ENCODE data around the gene NPAT.
A peak's percentile ranks its signal among the peaks of the same experiment; 100 is the strongest.

The NPAT gene

GRCh38 chr11:108221911-108222573, 396 bp downstream of the NPAT start:
- in situ Hi-C loops (cut with HindIII; ENCODE audit: low pct_ligation_motif_present, low pct_unique_long_range_greater_than_20kb, low sequenced_read_pairs) = no loop called here
- peak; percentile 2 for DNase-seq

GRCh38 chr11:108221371-108221770, 1.1 kb downstream of the NPAT start:
- peak; percentile 19 for DNase-seq
- in situ Hi-C loops (cut with HindIII; ENCODE audit: low pct_ligation_motif_present, low pct_unique_long_range_greater_than_20kb, low sequenced_read_pairs) = no loop called here

GRCh38 chr11:108220721-108221336, 1.6 kb downstream of the NPAT start:
- peak; percentile 7 for DNase-seq
- in situ Hi-C loops (cut with HindIII; ENCODE audit: low pct_ligation_motif_present, low pct_unique_long_range_greater_than_20kb, low sequenced_read_pairs) = no loop called here

- in situ Hi-C loops (cut with HindIII; ENCODE audit: low pct_ligation_motif_present, low pct_unique_long_range_greater_than_20kb, low sequenced_read_pairs) = no loop called here
- DNase-seq = no peak
These were observed 3.3 kb downstream of the NPAT start for GRCh38 chr11:108218912-108219783.

GRCh38 chr11:108218455-108218854, 4.0 kb downstream of the NPAT start:
- DNase-seq = no peak
- in situ Hi-C loops (cut with HindIII; ENCODE audit: low pct_ligation_motif_present, low pct_unique_long_range_greater_than_20kb, low sequenced_read_pairs) = no loop called here

- DNase-seq = no peak
- in situ Hi-C loops (cut with HindIII; ENCODE audit: low pct_ligation_motif_present, low pct_unique_long_range_greater_than_20kb, low sequenced_read_pairs) = no loop called here
These were observed 5.5 kb downstream of the NPAT start for GRCh38 chr11:108216988-108217387.

- DNase-seq = no peak
- in situ Hi-C loops (cut with HindIII; ENCODE audit: low pct_ligation_motif_present, low pct_unique_long_range_greater_than_20kb, low sequenced_read_pairs) = no loop called here
These were observed 8.7 kb downstream of the NPAT start for GRCh38 chr11:108213784-108214183.

- in situ Hi-C loops (cut with HindIII; ENCODE audit: low pct_ligation_motif_present, low pct_unique_long_range_greater_than_20kb, low sequenced_read_pairs) = no loop called here
- DNase-seq = no peak
These were observed 12.0 kb downstream of the NPAT start for GRCh38 chr11:108210441-108210840.

GRCh38 chr11:108207683-108208060, 14.8 kb downstream of the NPAT start:
- in situ Hi-C loops (cut with HindIII; ENCODE audit: low pct_ligation_motif_present, low pct_unique_long_range_greater_than_20kb, low sequenced_read_pairs) = no loop called here
- DNase-seq = no peak

GRCh38 chr11:108206969-108207682, 15.3 kb downstream of the NPAT start:
- in situ Hi-C loops (cut with HindIII; ENCODE audit: low pct_ligation_motif_present, low pct_unique_long_range_greater_than_20kb, low sequenced_read_pairs) = no loop called here
- no peak for DNase-seq

GRCh38 chr11:108206171-108206570, 16.3 kb downstream of the NPAT start:
- DNase-seq = no peak
- in situ Hi-C loops (cut with HindIII; ENCODE audit: low pct_ligation_motif_present, low pct_unique_long_range_greater_than_20kb, low sequenced_read_pairs) = no loop called here

GRCh38 chr11:108204929-108205499, 17.4 kb downstream of the NPAT start:
- DNase-seq = no peak
- in situ Hi-C loops (cut with HindIII; ENCODE audit: low pct_ligation_motif_present, low pct_unique_long_range_greater_than_20kb, low sequenced_read_pairs) = no loop called here

- no peak for DNase-seq
- in situ Hi-C loops (cut with HindIII; ENCODE audit: low pct_ligation_motif_present, low pct_unique_long_range_greater_than_20kb, low sequenced_read_pairs) = no loop called here
These were observed 18.1 kb downstream of the NPAT start for GRCh38 chr11:108204376-108204775.

GRCh38 chr11:108203075-108203474, 19.4 kb downstream of the NPAT start:
- in situ Hi-C loops (cut with HindIII; ENCODE audit: low pct_ligation_motif_present, low pct_unique_long_range_greater_than_20kb, low sequenced_read_pairs) = no loop called here

GRCh38 chr11:108199446-108200321, 22.8 kb downstream of the NPAT start:
- DNase-seq = no peak

More at GRCh38 chr11:108203075-108203474, 19.4 kb downstream of the NPAT start:
- DNase-seq = no peak

GRCh38 chr11:108198833-108199232, 23.6 kb downstream of the NPAT start:
- in situ Hi-C loops (cut with HindIII; ENCODE audit: low pct_ligation_motif_present, low pct_unique_long_range_greater_than_20kb, low sequenced_read_pairs) = no loop called here
- no peak for DNase-seq

More at GRCh38 chr11:108199446-108200321, 22.8 kb downstream of the NPAT start:
- in situ Hi-C loops (cut with HindIII; ENCODE audit: low pct_ligation_motif_present, low pct_unique_long_range_greater_than_20kb, low sequenced_read_pairs) = no loop called here

GRCh38 chr11:108197351-108197750, 25.1 kb downstream of the NPAT start:
- no peak for DNase-seq
- in situ Hi-C loops (cut with HindIII; ENCODE audit: low pct_ligation_motif_present, low pct_unique_long_range_greater_than_20kb, low sequenced_read_pairs) = no loop called here

- in situ Hi-C loops (cut with HindIII; ENCODE audit: low pct_ligation_motif_present, low pct_unique_long_range_greater_than_20kb, low sequenced_read_pairs) = no loop called here
- no peak for DNase-seq
These were observed 25.5 kb downstream of the NPAT start for GRCh38 chr11:108196901-108197300.

All from ACHN (cell line).